ENCODE data around the gene FXYD5. TPM values are rescaled to one million over a fixed set of nuclear protein-coding genes. Genes with fewer than 3 reads are reported as not detected.

FXYD5 gene
- total and polyA plus RNA-seq, 9 of the 15 experiments (the other 6 are each of a cell fraction or from before 2014, with no cell fraction given), result 104 to 537 (median 174) TPM

- no peak for TF ChIP-seq ZNF764 (CRISPR knock-in tag; IDR thresholded peaks at IDR 0.05; ENCODE audit: low read depth)
- TF ChIP-seq TSC22D4 (tag; IDR thresholded peaks at IDR 0.05), result 0 out of 2 replicates have a peak, but pooled peaks have one; percentile 59
- no peak for TF ChIP-seq ZNF561 (CRISPR knock-in tag; conservative IDR thresholded peaks at IDR 0.05)
- TF ChIP-seq CSDE1 (IDR thresholded peaks at IDR 0.05), result 0 out of 4 replicates have a peak, but pooled peaks of 1 of the 2 experiments have one; percentile 41
- no peak for TF ChIP-seq ZBTB11 (CRISPR knock-in tag; IDR thresholded peaks at IDR 0.05)
- TF ChIP-seq PHTF2 (CRISPR knock-in tag; IDR thresholded peaks at IDR 0.05), result no peak
- peak; percentile 72; the same call in 1 of the 2 replicates for TF ChIP-seq OTX1 (CRISPR knock-in tag; IDR thresholded peaks at IDR 0.05)
- no peak for TF ChIP-seq SRSF7 (optimal IDR thresholded peaks at IDR 0.05; ENCODE audit: low read depth, low read length)
- peak; percentile 38; the same call in 1 of the 2 replicates for TF ChIP-seq NCOA1 (IDR thresholded peaks at IDR 0.05; ENCODE audit: low read depth)
- TF ChIP-seq ZC3H11A (IDR thresholded peaks at IDR 0.05; ENCODE audit: low read depth, low read length), result no peak
- no peak for TF ChIP-seq CREB3L1 (IDR thresholded peaks at IDR 0.05; ENCODE audit: borderline replicate concordance, low read depth)
- no peak for TF ChIP-seq MTF1 (CRISPR knock-in tag; IDR thresholded peaks at IDR 0.05; ENCODE audit: borderline replicate concordance)
- TF ChIP-seq PCBP2 (IDR thresholded peaks at IDR 0.05; ENCODE audit: low read depth, low read length, poor library complexity, severe bottlenecking), result no peak
- TF ChIP-seq ZBTB1 (CRISPR knock-in tag; IDR thresholded peaks at IDR 0.05; ENCODE audit: borderline replicate concordance, low read depth), result no peak
- TF ChIP-seq L3MBTL2 (IDR thresholded peaks at IDR 0.05), result no peak
- TF ChIP-seq FOXM1 (IDR thresholded peaks at IDR 0.05; ENCODE audit: low read depth), result no peak; the same call in 1 of the 2 replicates
- TF ChIP-seq FOXM1 (CRISPR knock-in tag; IDR thresholded peaks at IDR 0.05; ENCODE audit: low read depth), result no peak
- no peak for TF ChIP-seq PHB2 (IDR thresholded peaks at IDR 0.05; ENCODE audit: low read depth)
- TF ChIP-seq CCNT2 (IDR thresholded peaks at IDR 0.05; ENCODE audit: borderline replicate concordance, extremely low read depth, insufficient read length, low read depth, low read length), result no peak
- no peak for TF ChIP-seq ZNF239 (CRISPR knock-in tag; IDR thresholded peaks at IDR 0.05)
- TF ChIP-seq NCOA6 (IDR thresholded peaks at IDR 0.05), result no peak
- TF ChIP-seq ZFPM2 (CRISPR knock-in tag; IDR thresholded peaks at IDR 0.05), result no peak
- TF ChIP-seq NBN (IDR thresholded peaks at IDR 0.05; ENCODE audit: low read depth), result 0 out of 2 replicates have a peak, but pooled peaks have one; percentile 54
- no peak for TF ChIP-seq ETS2 (tag; IDR thresholded peaks at IDR 0.05; ENCODE audit: borderline replicate concordance, poor library complexity, severe bottlenecking)
- TF ChIP-seq RBM22 (IDR thresholded peaks at IDR 0.05; ENCODE audit: low read depth, low read length, poor library complexity, severe bottlenecking), result no peak
- no peak for TF ChIP-seq ZNF324 (CRISPR knock-in tag; IDR thresholded peaks at IDR 0.05)
Measured at GRCh38 chr19:35135389-35135909, 19.1 kb upstream of the FXYD5 start (continued).
